H1 (cell line): ENCODE results near the gene CRB2. TPM values are rescaled to one million over a fixed set of nuclear protein-coding genes. Genes with fewer than 3 reads are reported as not detected.

Source experiments
- KDM4A ChIP-seq: IDR thresholded peaks from one replicate; pipeline ENCODE4 v1.7.1; 2012; ENCODE audit warnings: low read depth, mild to moderate bottlenecking, moderate library complexity, low read length, inconsistent platforms; ENCODE audit not compliant: severe bottlenecking
- KDM5A ChIP-seq: fragments of 200-600 bp; IDR thresholded peaks from 2 replicates; pipeline ENCODE4 v1.7.1; 2012; ENCODE audit warnings: mild to moderate bottlenecking, low read length, inconsistent platforms, mixed read lengths
- RAD21 ChIP-seq, 2 experiments: IDR thresholded peaks in 1 of 2; conservative IDR thresholded peaks in 1 of 2; 2 replicates each; pipeline ENCODE4 v1.6.1; 2011; ENCODE audit warnings: low read depth in 2 of 2, low read length in 2 of 2, improper control_type of control experiment in 1 of 2, inconsistent platforms in 1 of 2, mild to moderate bottlenecking in 1 of 2, moderate library complexity in 1 of 2
- YY1 ChIP-seq: IDR thresholded peaks from 2 replicates; pipeline ENCODE4 v1.6.1; 2011; ENCODE audit warnings: low read depth, mild to moderate bottlenecking, low read length
- polyA plus RNA-seq, 7 experiments: library from polyadenylated mRNA; depleted of rRNA in 3 of 7; stranded (reverse) in 5 of 7; unstranded in 2 of 7; fragments of >200 nt in 5 of 7; fragments of 200-250 nt in 2 of 7; gene quantifications; 1 replicate in 5 of 7; 2 replicates in 1 of 7; 4 replicates in 1 of 7; pipeline versions ENCODE4 v1.2.1 to v1.2.3, GENCODE V29; 2011 to 2013; ENCODE audit warnings: missing spikeins in 2 of 7, mixed read lengths in 2 of 7
- total RNA-seq: library from RNA; stranded (reverse); fragmentation: NEBNext Ultra II Directional; extraction: Animal tissue kit (Norgen Biotek cat#: 25700); gene quantifications from 2 replicates; pipeline ENCODE4 v1.2.1, GENCODE V29; 2021

The CRB2 gene
- total and polyA plus RNA-seq, 2 of the 8 experiments (the other 6 are each of a cell fraction or from before 2014, with no cell fraction given), result 4.0 to 8.4 TPM

- no peak for TF ChIP-seq KDM4A
- no peak for TF ChIP-seq YY1
- no peak for TF ChIP-seq RAD21 (IDR thresholded peaks at IDR 0.05 in 1 of 2, conservative IDR thresholded peaks at IDR 0.05 in 1 of 2; ENCODE audit: low read depth in 2 of 2, low read length in 2 of 2)
- no peak for TF ChIP-seq KDM5A
Observed at GRCh38 chr9:123378956-123379660, 23.1 kb downstream of the CRB2 start (continued).
